Left lung (tissue), 10 donors: ENCODE data around the gene FTO. TPM values are rescaled to one million over a fixed set of nuclear protein-coding genes. Genes with fewer than 3 reads are reported as not detected.

Experiments used
- ATAC-seq: fragments of 200-7000 bp; cut with Tn5 transposase; one replicate; pipeline ENCODE4 v1.9.1; 2020; ENCODE audit warnings: moderate library complexity
- DNase-seq, 4 donors: peaks; one replicate each; pipeline ENCODE4 v3.0.0-alpha.2; 2013 to 2020
- H3K27ac ChIP-seq, 2 donors: fragments of 200-600 bp; sonication (generic) in 1 of 2; one replicate each; pipeline versions ENCODE4 v1.5.0 to v1.8.0; 2020 to 2021
- H3K27me3 ChIP-seq, 2 donors: fragments of 200-600 bp; sonication (generic) in 1 of 2; one replicate each; pipeline versions ENCODE4 v1.5.0 to v1.8.0; 2020 to 2021
- H3K36me3 ChIP-seq, 2 donors: fragments of 200-600 bp; sonication (generic) in 1 of 2; one replicate each; pipeline versions ENCODE4 v1.5.0 to v1.8.0; 2020 to 2021
- H3K4me1 ChIP-seq, 2 donors: fragments of 200-600 bp; one replicate each; pipeline ENCODE4 v1.8.0; 2021
- H3K4me3 ChIP-seq, 2 donors: fragments of 200-600 bp; sonication (generic) in 1 of 2; one replicate each; pipeline versions ENCODE4 v1.5.0 to v1.8.0; 2020 to 2021; ENCODE audit warnings: mild to moderate bottlenecking in 1 of 2
- H3K9me3 ChIP-seq, 2 donors: fragments of 200-600 bp; sonication (generic) in 1 of 2; one replicate each; pipeline versions ENCODE4 v1.5.0 to v1.8.0; 2020 to 2021
- intact Hi-C, 2 donors: fragments of 100-400 bp; cut with DNase I; formaldehyde crosslinking; loops; one replicate each; pipeline versions ENCODE4 v1.11.2 to v1.14.2; 2022
- polyA plus RNA-seq, 6 donors: library from polyadenylated mRNA; unstranded; fragments of 120-200 nt; gene quantifications; one replicate each; pipeline ENCODE4 v1.2.1, GENCODE V29; 2013; ENCODE audit not compliant: insufficient read length in 6 of 6
- total RNA-seq, 2 donors: library from RNA; stranded (reverse); fragmentation: NEBNext Ultra II Directional; extraction: Animal tissue kit (Norgen Biotek cat#: 25700); gene quantifications; one replicate each; pipeline ENCODE4 v1.2.1, GENCODE V29; 2021
- TF ChIP-seq, protein P1 (sequence below), 2 donors: fragments of 200-600 bp; sonication (generic) in 1 of 2; IDR thresholded peaks; one replicate each; pipeline versions ENCODE4 v1.5.0 to v1.8.0; 2021; ENCODE audit warnings: antibody characterized with exemption in 2 of 2
- donor health status: DM: no; HTN: yes; CAD: no.
- donor health status: DM: no; HTN: no; CAD: no.

The FTO gene
- total and polyA plus RNA-seq, 8 donors: 69.0 to 99.6 (median 90.7) TPM

DNA sequence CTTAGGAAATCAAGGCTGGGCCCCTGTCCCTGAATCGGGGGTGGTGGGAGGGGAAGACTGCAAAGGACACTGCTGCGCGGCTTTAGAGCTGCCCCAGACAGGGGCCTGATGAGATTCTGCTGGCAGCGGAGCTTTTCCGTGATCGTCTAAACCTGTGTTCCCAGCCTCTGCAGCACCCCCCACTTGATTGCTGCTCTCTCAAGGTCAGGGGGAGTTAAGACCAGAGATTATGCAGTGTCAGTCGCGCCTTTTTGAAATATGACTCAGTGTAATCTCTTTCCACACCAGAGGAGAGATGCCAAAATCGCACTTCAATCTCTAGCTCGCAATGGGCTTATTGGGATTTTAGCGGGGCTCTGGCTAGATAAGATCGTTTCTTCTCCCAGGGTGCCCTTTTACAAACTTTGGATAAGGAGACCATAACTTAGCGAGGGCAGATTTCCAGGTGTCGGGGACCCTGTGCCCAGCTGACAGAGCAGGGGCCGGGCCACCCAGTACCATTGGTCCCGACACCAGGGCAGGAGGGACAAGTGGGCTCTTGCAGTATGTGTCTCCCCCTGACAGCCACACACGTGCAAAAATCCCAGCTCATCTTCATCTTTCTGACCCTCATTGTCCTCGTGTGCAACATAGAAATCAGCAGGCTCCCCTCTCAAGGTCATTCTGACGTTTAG lies 495.7 kb downstream of the FTO start:
- intact Hi-C loops: no loop called here
- Histone ChIP-seq H3K27ac (no peak overlapping the region), H3K36me3 (no peaks in the 10 kb centered on the region), H3K4me3 (no peak overlapping the region), H3K27me3 (peaks cover 0 to 11% of the 10 kb centered on the region in 2 donors), H3K4me1 (no peaks in the 10 kb centered on the region), H3K9me3 (no peaks in the 10 kb centered on the region)
- DNase-seq (peak in 1 of 4 donors; percentile 18), ATAC-seq (no peak)
- TF ChIP-seq, protein P1, sequence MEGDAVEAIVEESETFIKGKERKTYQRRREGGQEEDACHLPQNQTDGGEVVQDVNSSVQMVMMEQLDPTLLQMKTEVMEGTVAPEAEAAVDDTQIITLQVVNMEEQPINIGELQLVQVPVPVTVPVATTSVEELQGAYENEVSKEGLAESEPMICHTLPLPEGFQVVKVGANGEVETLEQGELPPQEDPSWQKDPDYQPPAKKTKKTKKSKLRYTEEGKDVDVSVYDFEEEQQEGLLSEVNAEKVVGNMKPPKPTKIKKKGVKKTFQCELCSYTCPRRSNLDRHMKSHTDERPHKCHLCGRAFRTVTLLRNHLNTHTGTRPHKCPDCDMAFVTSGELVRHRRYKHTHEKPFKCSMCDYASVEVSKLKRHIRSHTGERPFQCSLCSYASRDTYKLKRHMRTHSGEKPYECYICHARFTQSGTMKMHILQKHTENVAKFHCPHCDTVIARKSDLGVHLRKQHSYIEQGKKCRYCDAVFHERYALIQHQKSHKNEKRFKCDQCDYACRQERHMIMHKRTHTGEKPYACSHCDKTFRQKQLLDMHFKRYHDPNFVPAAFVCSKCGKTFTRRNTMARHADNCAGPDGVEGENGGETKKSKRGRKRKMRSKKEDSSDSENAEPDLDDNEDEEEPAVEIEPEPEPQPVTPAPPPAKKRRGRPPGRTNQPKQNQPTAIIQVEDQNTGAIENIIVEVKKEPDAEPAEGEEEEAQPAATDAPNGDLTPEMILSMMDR (IDR thresholded peaks at IDR 0.05): no peak

DNA sequence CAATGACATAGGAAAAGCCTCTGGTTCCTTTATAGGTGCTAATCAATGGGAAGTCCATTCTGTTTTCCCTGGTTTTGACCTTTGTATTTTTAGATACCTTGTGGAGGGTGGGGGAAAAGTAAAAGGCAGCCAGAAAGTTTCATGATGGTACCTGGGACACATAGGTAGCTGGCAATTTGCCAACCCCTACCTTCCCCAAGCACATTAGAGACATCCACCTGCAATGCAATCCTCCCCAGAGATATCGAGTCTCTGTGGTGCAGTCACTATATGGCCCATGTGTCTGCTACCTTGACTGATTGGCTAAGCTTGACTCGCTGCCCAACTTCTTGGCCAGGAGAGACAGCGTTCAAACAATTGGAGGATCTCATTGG lies 496.2 kb downstream of the FTO start:
- intact Hi-C loops: no loop called here
- no peak overlapping the region for H3K4me3 ChIP-seq
- TF ChIP-seq, protein P1 (IDR thresholded peaks at IDR 0.05): no peak
- DNase-seq: no peak
- no peak overlapping the region for H3K27ac ChIP-seq
- H3K27me3 ChIP-seq: peaks cover 0 to 10% of the 10 kb centered on the region in 2 donors
- no peaks in the 10 kb centered on the region for H3K36me3 ChIP-seq
- H3K4me1 ChIP-seq: no peaks in the 10 kb centered on the region
- H3K9me3 ChIP-seq: no peaks in the 10 kb centered on the region
- no peak for ATAC-seq

DNA sequence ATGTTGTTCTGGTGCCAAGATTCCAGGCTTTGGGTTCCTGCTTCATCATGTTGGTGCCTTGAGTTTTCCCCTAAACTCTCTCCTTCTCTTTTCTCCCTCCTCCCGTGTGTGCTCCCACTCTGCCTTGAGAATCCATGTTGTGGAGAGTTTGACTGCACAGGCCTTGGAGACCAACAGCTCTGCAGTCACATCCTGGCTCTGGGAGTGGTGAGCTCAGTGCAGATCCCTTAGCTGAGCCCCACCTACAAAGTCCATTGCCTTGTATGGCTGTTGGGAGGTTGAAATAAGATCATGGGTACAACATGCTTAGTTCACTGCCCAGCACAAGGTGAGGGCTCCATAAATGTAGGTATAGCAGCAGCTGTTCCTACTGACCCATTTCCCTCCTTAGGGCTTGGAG lies 496.8 kb downstream of the FTO start:
- Histone ChIP-seq H3K36me3 (no peaks in the 10 kb centered on the region), H3K27ac (no peak overlapping the region), H3K4me3 (no peak overlapping the region), H3K9me3 (no peaks in the 10 kb centered on the region), H3K4me1 (no peaks in the 10 kb centered on the region), H3K27me3 (peaks cover 0 to 10% of the 10 kb centered on the region in 2 donors)
- no peak for ATAC-seq
- TF ChIP-seq, protein P1 (IDR thresholded peaks at IDR 0.05): no peak
- intact Hi-C loops: no loop called here
- no peak for DNase-seq

- TF ChIP-seq, protein P1 (IDR thresholded peaks at IDR 0.05): no peak
- no peak for DNase-seq
- peaks cover 0 to 10% of the 10 kb centered on the region in 2 donors for H3K27me3 ChIP-seq
These were observed 497.2 kb downstream of the FTO start for GRCh38 chr16:54201200-54201599.

More at GRCh38 chr16:54201200-54201599, 497.2 kb downstream of the FTO start:
- H3K27ac ChIP-seq: no peak overlapping the region
- no peak overlapping the region for H3K4me3 ChIP-seq
- no peaks in the 10 kb centered on the region for H3K9me3 ChIP-seq
- H3K4me1 ChIP-seq: no peaks in the 10 kb centered on the region
- H3K36me3 ChIP-seq: no peaks in the 10 kb centered on the region
- no peak for ATAC-seq
- intact Hi-C loops: no loop called here

Other genes with a start within 250 kb of the FTO start
- gene AKTIP, start 200.9 kb upstream of the FTO start, total RNA-seq: 10 to 100 TPM; 36.9 to 43.5 TPM
- 10 to 100 TPM; 43.9 to 53.7 (median 49.3) TPM for gene AKTIP, start 200.9 kb upstream of the FTO start, polyA plus RNA-seq
- gene RPGRIP1L, start 297 bp upstream of the FTO start, total RNA-seq: 1 to 10 TPM; 8.0 to 8.9 TPM
- gene RPGRIP1L, start 297 bp upstream of the FTO start, polyA plus RNA-seq: 10 to 100 TPM; 14.1 to 18.2 (median 17.2) TPM